Measurements from ENCODE around the gene POLR2A. TPM values are rescaled to one million over a fixed set of nuclear protein-coding genes. Genes with fewer than 3 reads are reported as not detected.

The POLR2A gene
- total and polyA plus RNA-seq, 4 donors: 13.3 to 54.4 (median 34.8) TPM

- Histone ChIP-seq H3K4me1 (ENCODE audit: control insufficient read depth in 4 of 4, insufficient read depth in 4 of 4, low read length in 3 of 4) (no peaks in the 10 kb centered on the region), H3K9me3 (ENCODE audit: control insufficient read depth in 4 of 4, low read length in 3 of 4) (peaks cover 0 to 2% (median 0%) of the 10 kb centered on the region in 4 donors), H3K36me3 (ENCODE audit: control insufficient read depth in 4 of 4, insufficient read depth in 3 of 4, low read depth in 1 of 4, low read length in 3 of 4) (no peaks in the 10 kb centered on the region), H3K4me3 (ENCODE audit: low read depth in 1 of 3, low read length in 3 of 3) (no peak overlapping the region), H3K9ac (ENCODE audit: low read depth in 1 of 2, low read length in 2 of 2) (no peak overlapping the region), H3K27me3 (ENCODE audit: control insufficient read depth in 4 of 4, insufficient read depth in 4 of 4, low read length in 3 of 4) (no peaks in the 10 kb centered on the region), H3K27ac (ENCODE audit: low read depth in 1 of 2, low read length in 2 of 2) (no peak overlapping the region)
- no peak for DNase-seq (ENCODE audit: low spot score)
- TF ChIP-seq, protein P1, sequence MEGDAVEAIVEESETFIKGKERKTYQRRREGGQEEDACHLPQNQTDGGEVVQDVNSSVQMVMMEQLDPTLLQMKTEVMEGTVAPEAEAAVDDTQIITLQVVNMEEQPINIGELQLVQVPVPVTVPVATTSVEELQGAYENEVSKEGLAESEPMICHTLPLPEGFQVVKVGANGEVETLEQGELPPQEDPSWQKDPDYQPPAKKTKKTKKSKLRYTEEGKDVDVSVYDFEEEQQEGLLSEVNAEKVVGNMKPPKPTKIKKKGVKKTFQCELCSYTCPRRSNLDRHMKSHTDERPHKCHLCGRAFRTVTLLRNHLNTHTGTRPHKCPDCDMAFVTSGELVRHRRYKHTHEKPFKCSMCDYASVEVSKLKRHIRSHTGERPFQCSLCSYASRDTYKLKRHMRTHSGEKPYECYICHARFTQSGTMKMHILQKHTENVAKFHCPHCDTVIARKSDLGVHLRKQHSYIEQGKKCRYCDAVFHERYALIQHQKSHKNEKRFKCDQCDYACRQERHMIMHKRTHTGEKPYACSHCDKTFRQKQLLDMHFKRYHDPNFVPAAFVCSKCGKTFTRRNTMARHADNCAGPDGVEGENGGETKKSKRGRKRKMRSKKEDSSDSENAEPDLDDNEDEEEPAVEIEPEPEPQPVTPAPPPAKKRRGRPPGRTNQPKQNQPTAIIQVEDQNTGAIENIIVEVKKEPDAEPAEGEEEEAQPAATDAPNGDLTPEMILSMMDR (IDR thresholded peaks at IDR 0.05; ENCODE audit: low read depth, low read length, missing input control): no peak
- no peak for TF ChIP-seq EGR1 (IDR thresholded peaks at IDR 0.05; ENCODE audit: low read depth in 2 of 2)
- TF ChIP-seq SP1 (IDR thresholded peaks at IDR 0.05): no peak
- TF ChIP-seq ATF3 (IDR thresholded peaks at IDR 0.05): no peak
- no peak for TF ChIP-seq GABPA (IDR thresholded peaks at IDR 0.05 in 1 of 2, conservative IDR thresholded peaks at IDR 0.05 in 1 of 2)
- TF ChIP-seq JUND (IDR thresholded peaks at IDR 0.05): no peak
- TF ChIP-seq, protein P2, sequence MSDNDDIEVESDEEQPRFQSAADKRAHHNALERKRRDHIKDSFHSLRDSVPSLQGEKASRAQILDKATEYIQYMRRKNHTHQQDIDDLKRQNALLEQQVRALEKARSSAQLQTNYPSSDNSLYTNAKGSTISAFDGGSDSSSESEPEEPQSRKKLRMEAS (IDR thresholded peaks at IDR 0.05): no peak
- no peak for TF ChIP-seq RAD21 (IDR thresholded peaks at IDR 0.05)
- TF ChIP-seq NR2F2 (IDR thresholded peaks at IDR 0.05): no peak
- no peak for TF ChIP-seq HNF4A (conservative IDR thresholded peaks at IDR 0.05)
- 91% methylated on average over 6 of the region's 6 CpGs for WGBS
These were observed 46.1 kb downstream of the POLR2A start for GRCh38 chr17:7530023-7530900.

GRCh38 chr17:7538050-7538449, 53.9 kb downstream of the POLR2A start:
- Histone ChIP-seq H3K9ac (ENCODE audit: low read depth in 1 of 2, low read length in 2 of 2) (no peak overlapping the region), H3K27ac (ENCODE audit: low read depth in 1 of 2, low read length in 2 of 2) (no peak overlapping the region), H3K4me1 (ENCODE audit: control insufficient read depth in 4 of 4, insufficient read depth in 4 of 4, low read length in 3 of 4) (peaks cover 0 to 2% (median 0%) of the 10 kb centered on the region in 4 donors), H3K36me3 (ENCODE audit: control insufficient read depth in 4 of 4, insufficient read depth in 3 of 4, low read depth in 1 of 4, low read length in 3 of 4) (no peaks in the 10 kb centered on the region), H3K4me3 (ENCODE audit: low read depth in 1 of 3, low read length in 3 of 3) (no peak overlapping the region), H3K9me3 (ENCODE audit: control insufficient read depth in 4 of 4, low read length in 3 of 4) (peaks cover 0 to 14% (median 5%) of the 10 kb centered on the region in 4 donors), H3K27me3 (ENCODE audit: control insufficient read depth in 4 of 4, insufficient read depth in 4 of 4, low read length in 3 of 4) (no peaks in the 10 kb centered on the region)
- TF ChIP-seq HNF4A (conservative IDR thresholded peaks at IDR 0.05) (no peak), JUND (IDR thresholded peaks at IDR 0.05) (no peak), EGR1 (IDR thresholded peaks at IDR 0.05; ENCODE audit: low read depth in 2 of 2) (no peak), ATF3 (IDR thresholded peaks at IDR 0.05) (no peak), NR2F2 (IDR thresholded peaks at IDR 0.05) (no peak), TAF1 (conservative IDR thresholded peaks at IDR 0.05) (no peak), FOXA2 (IDR thresholded peaks at IDR 0.05) (no peak), RXRA (IDR thresholded peaks at IDR 0.05) (no peak), RAD21 (IDR thresholded peaks at IDR 0.05) (no peak), REST (IDR thresholded peaks at IDR 0.05) (no peak)
- TF ChIP-seq, protein P2 (IDR thresholded peaks at IDR 0.05): no peak
- TF ChIP-seq, protein P1 (IDR thresholded peaks at IDR 0.05; ENCODE audit: low read depth, low read length, missing input control): no peak
- no peak for DNase-seq (ENCODE audit: low spot score)
- 77% methylated on average over 3 of the region's 3 CpGs for WGBS

Data from liver (tissue), 9 donors.